Pericardium fibroblast (primary cell): Measurements from ENCODE around the gene LIMS3. TPM values are rescaled to one million over a fixed set of nuclear protein-coding genes. Genes with fewer than 3 reads are reported as not detected.

Experiments
- total RNA-seq: library from RNA; depleted of rRNA; stranded (reverse); fragments of >200 nt; gene quantifications from 2 replicates; pipeline ENCODE4 v1.2.3, GENCODE V29; 2015

The LIMS3 gene
- 1.9 and 3.9 TPM in 2 replicates for total RNA-seq

GRCh38 chr2:109898462-109899336 lies at the start of gene LIMS3:
Gene LIMS3 (plus strand): TSS chr2:109898688. CDS start chr2:109898729, 41 bp downstream.

Other genes starting within 250 kb of the LIMS3 start
- gene RGPD5, start 104.4 kb upstream of the LIMS3 start, total RNA-seq: 7.0 and 9.1 TPM in 2 replicates
- gene MALL, start 217.1 kb downstream of the LIMS3 start, total RNA-seq: 4.4 and 5.6 TPM in 2 replicates